Lung (tissue), 12 donors: ENCODE measurements around the gene LARGE1. TPM values are rescaled to one million over a fixed set of nuclear protein-coding genes. Genes with fewer than 3 reads are reported as not detected.

ENCODE experiments used
- ATAC-seq: fragments of 200-7000 bp; cut with Tn5 transposase; one replicate; pipeline ENCODE4 v1.9.1; 2020; ENCODE audit warnings: moderate number of reproducible peaks; ENCODE audit not compliant: insufficient read depth, low FRiP score
- DNase-seq, 3 donors: peaks; one replicate each; pipeline ENCODE4 v3.0.0-alpha.2; 2013 to 2017
- H3K27ac ChIP-seq, 2 donors: one replicate each; pipeline ENCODE4 v1.5.1; 2013; ENCODE audit warnings: mild to moderate bottlenecking in 2 of 2, moderate library complexity in 2 of 2, control low read depth in 1 of 2, inconsistent platforms in 1 of 2, low read depth in 1 of 2, low read length in 1 of 2
- H3K27me3 ChIP-seq, 3 donors: one replicate each; pipeline ENCODE4 v1.5.1; 2013; ENCODE audit warnings: low read length in 2 of 3; ENCODE audit not compliant: control insufficient read depth in 3 of 3, insufficient read depth in 3 of 3
- H3K36me3 ChIP-seq, 4 donors: one replicate each; pipeline ENCODE4 v1.5.1; 2013; ENCODE audit warnings: low read length in 4 of 4, mild to moderate bottlenecking in 1 of 4, moderate library complexity in 1 of 4; ENCODE audit not compliant: control insufficient read depth in 4 of 4, insufficient read depth in 4 of 4
- H3K4me1 ChIP-seq, 5 donors: one replicate each; pipeline ENCODE4 v1.5.1; 2013; ENCODE audit warnings: low read length in 5 of 5, mild to moderate bottlenecking in 2 of 5, moderate library complexity in 1 of 5; ENCODE audit not compliant: control insufficient read depth in 5 of 5, insufficient read depth in 5 of 5
- H3K4me3 ChIP-seq: one replicate; pipeline ENCODE4 v1.5.1; 2013; ENCODE audit warnings: mild to moderate bottlenecking, control low read depth, moderate library complexity
- H3K9ac ChIP-seq, 2 donors: one replicate each; pipeline ENCODE4 v1.5.1; 2013; ENCODE audit warnings: low read length in 2 of 2, control low read depth in 1 of 2; ENCODE audit not compliant: insufficient read depth in 1 of 2
- H3K9me3 ChIP-seq, 4 donors: one replicate each; pipeline ENCODE4 v1.5.1; 2013; ENCODE audit warnings: low read length in 3 of 4, mild to moderate bottlenecking in 1 of 4, moderate library complexity in 1 of 4; ENCODE audit not compliant: control insufficient read depth in 4 of 4, insufficient read depth in 3 of 4
- WGBS, 2 donors: extraction: QIAGEN DNeasy Blood & Tissue Kit; methylation state at CpG; one replicate each; pipeline ENCODE4 v1.1.7; 2013; 5-methylcytosine and 5-hydroxymethylcytosine counted together
- polyA plus RNA-seq, 2 donors: library from polyadenylated mRNA; stranded (reverse); fragments of 200-250 nt; gene quantifications; one replicate each; pipeline ENCODE4 v1.2.1, GENCODE V29; 2013
- total RNA-seq, 2 donors: library from RNA; depleted of rRNA in 1 of 2; stranded (reverse); fragments of >200 nt in 1 of 2; gene quantifications; one replicate each; pipeline ENCODE4 v1.2.1, GENCODE V29; 2014 to 2021
- TF ChIP-seq, protein P1 (sequence below): IDR thresholded peaks from 2 replicates; pipeline ENCODE4 v1.5.1; 2012; ENCODE audit warnings: mild to moderate bottlenecking; ENCODE audit errors: control extremely low read depth, extremely low read depth
- donor health status: control.
- donor health status: control.
- donor health status: Bipolar disorder and iron deficiency.
- donor health status: healthy.
- donor health status: DM: yes; HTN: yes; CAD: no.

LARGE1 gene
- total and polyA plus RNA-seq, 4 donors, result 2.9 to 41.1 (median 15.4) TPM

DNA sequence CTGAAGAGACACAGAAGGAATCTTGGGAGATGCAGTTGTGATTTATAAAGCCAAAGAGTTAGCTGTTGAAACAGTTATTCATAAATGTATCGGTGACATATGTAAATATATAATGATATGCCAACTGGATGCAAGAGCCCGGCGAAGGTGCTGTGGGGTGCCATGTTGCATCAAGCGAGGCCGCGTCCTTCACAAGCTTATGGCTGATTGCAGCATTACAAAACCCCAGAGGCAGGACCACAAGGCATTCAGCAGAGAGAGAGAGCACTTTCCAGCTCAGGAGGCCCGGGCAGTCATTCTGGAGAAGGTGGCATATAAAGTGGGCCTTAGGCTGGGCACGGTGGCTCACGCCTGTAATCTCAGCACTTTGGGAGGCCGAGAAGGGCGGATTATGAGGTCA lies 65.6 kb downstream of the LARGE1 start:
- 96 to 97% methylated on average over 11 of the region's 11 CpGs for WGBS, 2 donors
- no peak overlapping the region for H3K27ac ChIP-seq

DNA sequence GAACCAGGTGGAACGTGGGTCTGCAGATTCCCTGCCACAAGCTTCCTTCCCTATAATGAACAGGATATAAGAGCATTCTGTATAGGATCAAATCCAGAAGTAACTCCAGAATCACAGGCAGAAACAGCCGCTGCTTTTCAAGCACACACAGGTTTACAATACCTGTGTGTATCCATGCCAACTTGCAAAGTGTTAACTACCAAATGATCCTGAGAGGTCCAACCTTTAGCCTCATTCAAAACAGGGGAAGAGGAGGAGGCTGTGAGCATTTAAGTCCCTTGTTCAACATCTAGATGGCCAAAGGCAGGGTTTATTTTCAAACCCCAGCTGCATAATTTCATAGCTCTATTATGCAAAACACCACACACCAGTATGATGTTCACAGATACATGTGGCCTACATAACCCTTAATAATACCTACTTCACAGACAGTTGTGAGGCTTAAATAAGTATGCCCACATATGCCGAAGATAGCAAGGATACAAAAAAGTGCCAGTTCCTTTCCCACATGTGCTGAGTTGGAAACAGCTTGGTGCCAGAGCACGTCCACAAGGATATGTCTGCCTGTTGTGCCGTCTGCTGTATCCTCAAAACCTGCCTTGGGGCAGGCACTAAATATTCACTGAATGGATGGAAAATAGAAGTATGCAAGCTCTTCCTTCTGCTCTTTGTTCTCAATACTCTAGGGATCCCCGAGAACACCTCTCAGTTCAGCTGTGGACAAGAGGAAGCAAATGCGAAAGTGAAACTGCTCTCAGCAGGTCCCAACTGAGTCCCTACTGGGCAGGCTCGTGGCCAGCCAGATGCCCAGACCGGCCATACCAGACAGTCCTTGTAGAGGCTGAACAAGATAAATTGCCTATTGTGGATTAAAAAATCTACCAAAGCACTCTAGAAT lies 66.8 kb downstream of the LARGE1 start:
- TF ChIP-seq, protein P1, sequence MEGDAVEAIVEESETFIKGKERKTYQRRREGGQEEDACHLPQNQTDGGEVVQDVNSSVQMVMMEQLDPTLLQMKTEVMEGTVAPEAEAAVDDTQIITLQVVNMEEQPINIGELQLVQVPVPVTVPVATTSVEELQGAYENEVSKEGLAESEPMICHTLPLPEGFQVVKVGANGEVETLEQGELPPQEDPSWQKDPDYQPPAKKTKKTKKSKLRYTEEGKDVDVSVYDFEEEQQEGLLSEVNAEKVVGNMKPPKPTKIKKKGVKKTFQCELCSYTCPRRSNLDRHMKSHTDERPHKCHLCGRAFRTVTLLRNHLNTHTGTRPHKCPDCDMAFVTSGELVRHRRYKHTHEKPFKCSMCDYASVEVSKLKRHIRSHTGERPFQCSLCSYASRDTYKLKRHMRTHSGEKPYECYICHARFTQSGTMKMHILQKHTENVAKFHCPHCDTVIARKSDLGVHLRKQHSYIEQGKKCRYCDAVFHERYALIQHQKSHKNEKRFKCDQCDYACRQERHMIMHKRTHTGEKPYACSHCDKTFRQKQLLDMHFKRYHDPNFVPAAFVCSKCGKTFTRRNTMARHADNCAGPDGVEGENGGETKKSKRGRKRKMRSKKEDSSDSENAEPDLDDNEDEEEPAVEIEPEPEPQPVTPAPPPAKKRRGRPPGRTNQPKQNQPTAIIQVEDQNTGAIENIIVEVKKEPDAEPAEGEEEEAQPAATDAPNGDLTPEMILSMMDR, result no peak
- ATAC-seq (peak; percentile 87), DNase-seq (peak; percentile 59 to 83 (median 69))
- Histone ChIP-seq H3K9ac (peak overlapping the region in 1 of 2 donors; percentile 76), H3K27me3 (no peaks in the 10 kb centered on the region), H3K4me1 (peaks cover 1 to 37% (median 17%) of the 10 kb centered on the region in 5 donors), H3K9me3 (no peaks in the 10 kb centered on the region), H3K27ac (peak overlapping the region; percentile 67 to 78), H3K4me3 (peak overlapping the region; percentile 34), H3K36me3 (no peaks in the 10 kb centered on the region)
- 22 to 31% methylated on average over 9 of the region's 9 CpGs for WGBS, 2 donors

More for the DNA sequence above, 65.6 kb downstream of the LARGE1 start:
- H3K9me3 ChIP-seq, result no peaks in the 10 kb centered on the region
- no peak overlapping the region for H3K4me3 ChIP-seq
- no peaks in the 10 kb centered on the region for H3K36me3 ChIP-seq
- H3K4me1 ChIP-seq, result peaks cover 1 to 32% (median 17%) of the 10 kb centered on the region in 5 donors
- H3K9ac ChIP-seq, result no peak overlapping the region
- no peak for DNase-seq
- TF ChIP-seq, protein P1, result no peak
- no peaks in the 10 kb centered on the region for H3K27me3 ChIP-seq
- ATAC-seq, result no peak

DNA sequence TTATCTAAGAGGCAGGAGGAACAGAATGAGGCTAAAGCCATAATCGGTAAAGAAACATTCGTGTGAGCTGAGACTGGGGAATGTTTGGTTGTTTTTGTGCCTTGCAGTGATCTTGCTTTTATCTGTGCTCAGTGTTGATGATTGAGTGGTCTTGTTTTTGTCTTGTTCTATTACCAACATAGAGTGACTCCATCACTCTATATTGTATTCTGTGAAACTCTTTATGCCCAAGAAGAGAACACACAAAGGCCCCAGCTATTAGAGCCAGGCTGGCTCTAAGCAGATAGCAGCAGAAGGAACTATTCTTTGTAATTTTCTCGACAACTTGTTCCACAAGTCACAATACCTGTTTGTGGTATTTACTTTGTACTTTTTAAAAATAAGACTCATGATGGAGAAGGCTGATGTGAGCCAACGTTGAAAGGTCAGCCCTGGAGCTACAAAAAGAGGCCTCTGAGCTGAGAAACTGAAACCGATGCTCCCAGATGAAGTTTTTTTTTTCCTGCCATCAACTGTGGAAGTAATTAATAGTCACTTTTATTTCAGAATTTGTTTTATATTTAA lies 68.4 kb downstream of the LARGE1 start:
- DNase-seq (peak in 2 of 3 donors; percentile 46 to 61), ATAC-seq (no peak)
- Histone ChIP-seq H3K27ac (peak overlapping the region in 1 of 2 donors; percentile 46), H3K9me3 (no peaks in the 10 kb centered on the region), H3K36me3 (no peaks in the 10 kb centered on the region), H3K27me3 (no peaks in the 10 kb centered on the region), H3K4me3 (no peak overlapping the region), H3K9ac (no peak overlapping the region), H3K4me1 (peaks cover 1 to 48% (median 17%) of the 10 kb centered on the region in 5 donors)
- TF ChIP-seq, protein P1, result no peak
- WGBS, 2 donors, result 70 to 80% methylated on average over 5 of the region's 5 CpGs
